ENCODE measurements around the gene SMARCAL1.

SMARCAL1 gene

GRCh38 chr2:216486708-216487107 lies 74.4 kb downstream of the SMARCAL1 start:
- TF ChIP-seq EZH2 (optimal IDR thresholded peaks at IDR 0.05; ENCODE audit: low read depth, low read length) (no peak), EZH2phosphoT487 (IDR thresholded peaks at IDR 0.05; ENCODE audit: low read length) (no peak), CTCF (IDR thresholded peaks at IDR 0.05; ENCODE audit: low read length) (no peak)
- DNase-seq = no peak
- H3K79me2 ChIP-seq (ENCODE audit: low read length) = no peaks in the 10 kb centered on the region
- no peak overlapping the region for H3K9ac ChIP-seq (ENCODE audit: low read length)
- no peaks in the 10 kb centered on the region for H3K9me2 ChIP-seq (replicated peaks; ENCODE audit: insufficient read depth, low read length)
- H3K9me3 ChIP-seq (replicated peaks; ENCODE audit: insufficient read depth, low read length) = no peaks in the 10 kb centered on the region
- H4K20me1 ChIP-seq (ENCODE audit: insufficient read depth, low read length) = no peaks in the 10 kb centered on the region
- no peak overlapping the region for H2AFZ ChIP-seq (ENCODE audit: low read length)
- H3F3A ChIP-seq (ENCODE audit: insufficient read depth, low read length) = no peaks in the 10 kb centered on the region
- no peaks in the 10 kb centered on the region for H3K4me1 ChIP-seq (ENCODE audit: low read length)
- H3K36me3 ChIP-seq (replicated peaks; ENCODE audit: insufficient read depth, low read length) = no peaks in the 10 kb centered on the region
- no peak overlapping the region for H3K4me2 ChIP-seq (ENCODE audit: low read depth, low read length)
- H3K4me3 ChIP-seq (ENCODE audit: low read length) = no peak overlapping the region
- H3K27ac ChIP-seq (ENCODE audit: low read length) = no peak overlapping the region
- no peaks in the 10 kb centered on the region for H3K27me3 ChIP-seq (replicated peaks; ENCODE audit: insufficient read depth, low read length)

GRCh38 chr2:216490061-216490460 lies 77.8 kb downstream of the SMARCAL1 start:
- H3F3A ChIP-seq (ENCODE audit: insufficient read depth, low read length) = no peaks in the 10 kb centered on the region
- no peak overlapping the region for H3K4me2 ChIP-seq (ENCODE audit: low read depth, low read length)
- H3K36me3 ChIP-seq (replicated peaks; ENCODE audit: insufficient read depth, low read length) = no peaks in the 10 kb centered on the region
- H3K9me2 ChIP-seq (replicated peaks; ENCODE audit: insufficient read depth, low read length) = no peaks in the 10 kb centered on the region
- no peaks in the 10 kb centered on the region for H4K20me1 ChIP-seq (ENCODE audit: insufficient read depth, low read length)
- no peak overlapping the region for H3K4me3 ChIP-seq (ENCODE audit: low read length)
- H3K79me2 ChIP-seq (ENCODE audit: low read length) = no peaks in the 10 kb centered on the region
- no peaks in the 10 kb centered on the region for H3K27me3 ChIP-seq (replicated peaks; ENCODE audit: insufficient read depth, low read length)
- TF ChIP-seq CTCF (IDR thresholded peaks at IDR 0.05; ENCODE audit: low read length) (no peak), EZH2 (optimal IDR thresholded peaks at IDR 0.05; ENCODE audit: low read depth, low read length) (no peak), EZH2phosphoT487 (IDR thresholded peaks at IDR 0.05; ENCODE audit: low read length) (no peak)
- no peaks in the 10 kb centered on the region for H3K9me3 ChIP-seq (replicated peaks; ENCODE audit: insufficient read depth, low read length)
- no peak overlapping the region for H2AFZ ChIP-seq (ENCODE audit: low read length)
- no peak overlapping the region for H3K9ac ChIP-seq (ENCODE audit: low read length)
- no peak for DNase-seq
- no peaks in the 10 kb centered on the region for H3K4me1 ChIP-seq (ENCODE audit: low read length)
- no peak overlapping the region for H3K27ac ChIP-seq (ENCODE audit: low read length)

- no peak overlapping the region for H3K9ac ChIP-seq (ENCODE audit: low read length)
- DNase-seq = no peak
- H3K4me3 ChIP-seq (ENCODE audit: low read length) = no peak overlapping the region
- no peaks in the 10 kb centered on the region for H3K9me2 ChIP-seq (replicated peaks; ENCODE audit: insufficient read depth, low read length)
- no peaks in the 10 kb centered on the region for H3F3A ChIP-seq (ENCODE audit: insufficient read depth, low read length)
- H3K36me3 ChIP-seq (replicated peaks; ENCODE audit: insufficient read depth, low read length) = no peaks in the 10 kb centered on the region
- H3K79me2 ChIP-seq (ENCODE audit: low read length) = no peaks in the 10 kb centered on the region
- H4K20me1 ChIP-seq (ENCODE audit: insufficient read depth, low read length) = no peaks in the 10 kb centered on the region
- no peaks in the 10 kb centered on the region for H3K4me1 ChIP-seq (ENCODE audit: low read length)
- no peak overlapping the region for H2AFZ ChIP-seq (ENCODE audit: low read length)
- H3K27me3 ChIP-seq (replicated peaks; ENCODE audit: insufficient read depth, low read length) = no peaks in the 10 kb centered on the region
- TF ChIP-seq EZH2phosphoT487 (IDR thresholded peaks at IDR 0.05; ENCODE audit: low read length) (no peak), CTCF (IDR thresholded peaks at IDR 0.05; ENCODE audit: low read length) (no peak), EZH2 (optimal IDR thresholded peaks at IDR 0.05; ENCODE audit: low read depth, low read length) (no peak)
- H3K27ac ChIP-seq (ENCODE audit: low read length) = no peak overlapping the region
- no peak overlapping the region for H3K4me2 ChIP-seq (ENCODE audit: low read depth, low read length)
- H3K9me3 ChIP-seq (replicated peaks; ENCODE audit: insufficient read depth, low read length) = no peaks in the 10 kb centered on the region
These were observed 79.7 kb downstream of the SMARCAL1 start for GRCh38 chr2:216491793-216492596.
